SJCRH30 (cell line): Measurements from ENCODE around the gene ZNF451. TPM values are rescaled to one million over a fixed set of nuclear protein-coding genes. Genes with fewer than 3 reads are reported as not detected.
"Not testable (repeated sequence)": the region's sequence is repeated elsewhere in the genome, so short reads cannot be mapped to it uniquely, and the experiment has no call there.

Experiments
- DNase-seq, 2 experiments: peaks; one replicate each; pipeline ENCODE4 v3.0.0-alpha.2; 2015 to 2020
- H3K27ac ChIP-seq: fragments of 250-450 bp; sonication (Bioruptor Pico); 2 replicates; pipeline ENCODE4 v1.5.1; 2020; ENCODE audit warnings: mild to moderate bottlenecking, moderate library complexity
- H3K27me3 ChIP-seq: fragments of 250-450 bp; sonication (Bioruptor Pico); 2 replicates; pipeline ENCODE4 v1.5.1; 2020; ENCODE audit warnings: mild to moderate bottlenecking, moderate library complexity
- H3K36me3 ChIP-seq: fragments of 250-450 bp; sonication (Bioruptor Pico); 2 replicates; pipeline ENCODE4 v1.5.1; 2020; ENCODE audit warnings: mild to moderate bottlenecking, moderate library complexity
- H3K4me1 ChIP-seq: fragments of 250-450 bp; sonication (Bioruptor Pico); 2 replicates; pipeline ENCODE4 v1.5.1; 2020; ENCODE audit warnings: mild to moderate bottlenecking, moderate library complexity
- H3K4me3 ChIP-seq: fragments of 250-450 bp; sonication (Bioruptor Pico); 2 replicates; pipeline ENCODE4 v1.5.1; 2020; ENCODE audit warnings: mild to moderate bottlenecking, moderate library complexity
- H3K9me3 ChIP-seq: fragments of 250-450 bp; sonication (Bioruptor Pico); replicated peaks from 2 replicates; pipeline ENCODE4 v1.5.1; 2020; ENCODE audit warnings: mild to moderate bottlenecking, moderate library complexity
- total RNA-seq: library from RNA; depleted of rRNA; stranded (reverse); fragments of >200 nt; shearing (Covaris generic); gene quantifications from 2 replicates; pipeline ENCODE4 v1.2.3, GENCODE V29; 2014; rRNA removed

ZNF451 gene
- total RNA-seq: 33.0 and 40.3 TPM in 2 replicates

GRCh38 chr6:57089687-57090457 lies at the start of gene ZNF451:
Gene ZNF451, plus strand, starts transcription at chr6:57090188. Its CDS starts 66 bp downstream, at chr6:57090254.
- Histone ChIP-seq H3K4me3 (peak within 1 kb of the TSS; percentile 69), H3K27me3 (no peaks in the 10 kb centered on the region), H3K9me3 (no peaks in the 10 kb centered on the region), H3K27ac (peak within 1 kb of the TSS; percentile 53), H3K36me3 (peaks cover 15% of the 10 kb centered on the region), H3K4me1 (0 out of 2 replicates have a peak, but pooled peaks cover 9% of the 10 kb centered on the region)
- peak; percentile 95 for DNase-seq

GRCh38 chr6:57044061-57044460 lies 45.9 kb upstream of the ZNF451 start:
- not testable (repeated sequence) for H3K4me3 ChIP-seq, H3K27ac ChIP-seq, H3K36me3 ChIP-seq, H3K9me3 ChIP-seq, H3K4me1 ChIP-seq, DNase-seq, H3K27me3 ChIP-seq

GRCh38 chr6:57044568-57044967 lies 45.4 kb upstream of the ZNF451 start:
- H3K27ac ChIP-seq: no peak overlapping the region
- no peaks in the 10 kb centered on the region for H3K4me1 ChIP-seq
- H3K9me3 ChIP-seq: no peaks in the 10 kb centered on the region
- no peak for DNase-seq
- no peak overlapping the region for H3K4me3 ChIP-seq
- peaks cover 7% of the 10 kb centered on the region; the same call in 1 of the 2 replicates for H3K36me3 ChIP-seq
- no peaks in the 10 kb centered on the region for H3K27me3 ChIP-seq

- not testable (repeated sequence) for H3K36me3 ChIP-seq, H3K4me1 ChIP-seq, H3K27me3 ChIP-seq, H3K9me3 ChIP-seq
- peak within 1 kb of the TSS; percentile 76 for H3K27ac ChIP-seq
- peak; percentile 89 for DNase-seq
- peak within 1 kb of the TSS; percentile 64 for H3K4me3 ChIP-seq
Observed at GRCh38 chr6:57046332-57047256, 43.4 kb upstream of the ZNF451 start, which contains the start of gene KIAA1586. Gene KIAA1586, plus strand, starts transcription at chr6:57046693. Its CDS starts 63 bp downstream, at chr6:57046756.

- H3K4me3 ChIP-seq, DNase-seq, H3K4me1 ChIP-seq, H3K9me3 ChIP-seq, H3K27me3 ChIP-seq, H3K27ac ChIP-seq: not testable (repeated sequence)
- H3K36me3 ChIP-seq: peaks cover 13% of the 10 kb centered on the region
Observed at GRCh38 chr6:57047257-57047585, 42.8 kb upstream of the ZNF451 start.

- not testable (repeated sequence) for H3K27ac ChIP-seq, H3K4me1 ChIP-seq
- H3K4me3 ChIP-seq: peak overlapping the region; percentile 25
Observed at GRCh38 chr6:57047859-57048258, 42.1 kb upstream of the ZNF451 start.

GRCh38 chr6:57048577-57048976 lies 41.4 kb upstream of the ZNF451 start:
- H3K9me3 ChIP-seq: no peaks in the 10 kb centered on the region
- H3K4me3 ChIP-seq: no peak overlapping the region
- H3K27me3 ChIP-seq: no peaks in the 10 kb centered on the region
- peaks cover 22% of the 10 kb centered on the region for H3K36me3 ChIP-seq
- DNase-seq: no peak
- no peak overlapping the region for H3K27ac ChIP-seq
- no peaks in the 10 kb centered on the region for H3K4me1 ChIP-seq

More at GRCh38 chr6:57047859-57048258, 42.1 kb upstream of the ZNF451 start:
- H3K27me3 ChIP-seq, H3K9me3 ChIP-seq, DNase-seq: not testable (repeated sequence)
- peaks cover 18% of the 10 kb centered on the region for H3K36me3 ChIP-seq

- H3K27me3 ChIP-seq: no peaks in the 10 kb centered on the region
- no peaks in the 10 kb centered on the region for H3K4me1 ChIP-seq
- DNase-seq: no peak
- no peaks in the 10 kb centered on the region for H3K9me3 ChIP-seq
- no peak overlapping the region for H3K27ac ChIP-seq
- peaks cover 1% of the 10 kb centered on the region; the same call in 1 of the 2 replicates for H3K36me3 ChIP-seq
- no peak overlapping the region for H3K4me3 ChIP-seq
Observed at GRCh38 chr6:57063847-57064246, 26.1 kb upstream of the ZNF451 start.

- no peak overlapping the region for H3K27ac ChIP-seq
- no peak for DNase-seq
- no peak overlapping the region for H3K4me3 ChIP-seq
- H3K4me1 ChIP-seq: no peaks in the 10 kb centered on the region
- no peaks in the 10 kb centered on the region for H3K9me3 ChIP-seq
- no peaks in the 10 kb centered on the region for H3K27me3 ChIP-seq
- no peaks in the 10 kb centered on the region; the same call in 1 of the 2 replicates for H3K36me3 ChIP-seq
Observed at GRCh38 chr6:57064809-57065208, 25.2 kb upstream of the ZNF451 start.

- Histone ChIP-seq H3K4me1 (no peaks in the 10 kb centered on the region), H3K36me3 (no peaks in the 10 kb centered on the region; the same call in 1 of the 2 replicates), H3K27me3 (no peaks in the 10 kb centered on the region), H3K9me3 (no peaks in the 10 kb centered on the region), H3K4me3 (no peak overlapping the region), H3K27ac (no peak overlapping the region)
- DNase-seq: no peak
Observed at GRCh38 chr6:57068061-57068460, 21.9 kb upstream of the ZNF451 start.

- H3K27ac ChIP-seq: no peak overlapping the region
- H3K4me1 ChIP-seq: no peaks in the 10 kb centered on the region
- H3K4me3 ChIP-seq: no peak overlapping the region
- H3K36me3 ChIP-seq: no peaks in the 10 kb centered on the region; the same call in 1 of the 2 replicates
- no peak for DNase-seq
- H3K9me3 ChIP-seq: no peaks in the 10 kb centered on the region
- H3K27me3 ChIP-seq: no peaks in the 10 kb centered on the region
Observed at GRCh38 chr6:57069228-57069627, 20.8 kb upstream of the ZNF451 start.

GRCh38 chr6:57069920-57070331 lies 20.1 kb upstream of the ZNF451 start:
- no peaks in the 10 kb centered on the region for H3K27me3 ChIP-seq
- no peak overlapping the region for H3K27ac ChIP-seq
- no peak overlapping the region for H3K4me3 ChIP-seq
- no peaks in the 10 kb centered on the region for H3K4me1 ChIP-seq
- no peak for DNase-seq
- H3K36me3 ChIP-seq: no peaks in the 10 kb centered on the region; the same call in 1 of the 2 replicates
- no peaks in the 10 kb centered on the region for H3K9me3 ChIP-seq

GRCh38 chr6:57072108-57072507 lies 17.9 kb upstream of the ZNF451 start:
- Histone ChIP-seq H3K27me3 (no peaks in the 10 kb centered on the region), H3K9me3 (no peaks in the 10 kb centered on the region), H3K4me3 (no peak overlapping the region), H3K27ac (no peak overlapping the region), H3K36me3 (no peaks in the 10 kb centered on the region), H3K4me1 (no peaks in the 10 kb centered on the region)
- no peak for DNase-seq

GRCh38 chr6:57074383-57074782 lies 15.6 kb upstream of the ZNF451 start:
- H3K27me3 ChIP-seq: no peaks in the 10 kb centered on the region
- no peak overlapping the region for H3K4me3 ChIP-seq
- no peaks in the 10 kb centered on the region for H3K4me1 ChIP-seq
- H3K9me3 ChIP-seq: no peaks in the 10 kb centered on the region
- H3K27ac ChIP-seq: no peak overlapping the region
- no peaks in the 10 kb centered on the region for H3K36me3 ChIP-seq
- no peak for DNase-seq

- Histone ChIP-seq H3K4me1 (no peaks in the 10 kb centered on the region), H3K36me3 (no peaks in the 10 kb centered on the region), H3K27me3 (no peaks in the 10 kb centered on the region), H3K27ac (no peak overlapping the region), H3K4me3 (no peak overlapping the region), H3K9me3 (no peaks in the 10 kb centered on the region)
- no peak for DNase-seq
Observed at GRCh38 chr6:57075092-57075491, 14.9 kb upstream of the ZNF451 start.
